GM23338 (cell line): ENCODE measurements around the gene PTPRQ. TPM values are rescaled to one million over a fixed set of nuclear protein-coding genes. Genes with fewer than 3 reads are reported as not detected.

Experiments
- ATAC-seq: fragments of 200-7000 bp; cut with Tn5 transposase; 3 replicates; pipeline ENCODE4 v1.9.1; 2020
- DNase-seq: peaks from one replicate; pipeline ENCODE4 v3.0.0-alpha.2; 2015; ENCODE audit warnings: low spot score
- H2AFZ ChIP-seq: fragments of 200-600 bp; sonication (generic); 2 replicates; pipeline ENCODE4 v1.8.0; 2016; ENCODE audit warnings: antibody characterized with exemption, mild to moderate bottlenecking, moderate library complexity
- H3F3A ChIP-seq: fragments of 200-600 bp; sonication (generic); replicated peaks from 2 replicates; pipeline ENCODE4 v1.8.0; 2017; ENCODE audit warnings: antibody characterized with exemption, mixed run types, low read depth
- H3K27ac ChIP-seq: fragments of 200-600 bp; sonication (generic); 2 replicates; pipeline ENCODE4 v1.6.1; 2016; ENCODE audit warnings: low read depth
- H3K27me3 ChIP-seq: fragments of 200-600 bp; sonication (generic); 2 replicates; pipeline ENCODE4 v1.8.0; 2016; ENCODE audit warnings: mild to moderate bottlenecking, mixed run types, moderate library complexity; ENCODE audit not compliant: insufficient read depth
- H3K36me3 ChIP-seq: fragments of 200-600 bp; sonication (generic); 2 replicates; pipeline ENCODE4 v1.8.0; 2016; ENCODE audit warnings: mild to moderate bottlenecking; ENCODE audit not compliant: insufficient read depth
- H3K4me1 ChIP-seq: fragments of 200-600 bp; sonication (generic); 2 replicates; pipeline ENCODE4 v1.8.0; 2016; ENCODE audit warnings: mild to moderate bottlenecking, moderate library complexity; ENCODE audit not compliant: insufficient read depth
- H3K4me2 ChIP-seq: fragments of 200-600 bp; sonication (generic); 2 replicates; pipeline ENCODE4 v1.7.1; 2017; ENCODE audit warnings: mixed run types
- H3K4me3 ChIP-seq: fragments of 200-600 bp; sonication (generic); 2 replicates; pipeline ENCODE4 v1.6.1; 2016; ENCODE audit warnings: mixed run types
- H3K79me2 ChIP-seq: fragments of 200-600 bp; sonication (generic); replicated peaks from 2 replicates; pipeline ENCODE4 v1.8.0; 2017; ENCODE audit warnings: mild to moderate bottlenecking; ENCODE audit not compliant: insufficient read depth
- H3K9me2 ChIP-seq: fragments of 200-600 bp; sonication (generic); 2 replicates; pipeline ENCODE4 v1.8.0; 2017; ENCODE audit not compliant: insufficient read depth
- H4K20me1 ChIP-seq: fragments of 200-600 bp; sonication (generic); replicated peaks from 2 replicates; pipeline ENCODE4 v1.8.0; 2017; ENCODE audit warnings: mild to moderate bottlenecking; ENCODE audit not compliant: insufficient read depth
- H3K27ac Mint-ChIP-seq: 2 replicates; pipeline ENCODE4 v1.8.0; 2020; ENCODE audit warnings: inconsistent platforms, mild to moderate bottlenecking, moderate library complexity, mixed read lengths
- H3K27me3 Mint-ChIP-seq: 3 replicates; pipeline ENCODE4 v1.8.0; 2022; ENCODE audit warnings: low read depth, mild to moderate bottlenecking, moderate library complexity, mixed read lengths, inconsistent platforms; ENCODE audit not compliant: insufficient read depth, poor library complexity
- H3K36me3 Mint-ChIP-seq: 3 replicates; pipeline ENCODE4 v1.8.0; 2021; ENCODE audit warnings: low read depth, mild to moderate bottlenecking, inconsistent platforms, moderate library complexity, mixed read lengths
- H3K4me1 Mint-ChIP-seq: 3 replicates; pipeline ENCODE4 v1.8.0; 2020; ENCODE audit warnings: mild to moderate bottlenecking, inconsistent platforms, mixed read lengths
- H3K4me3 Mint-ChIP-seq: 3 replicates; pipeline ENCODE4 v1.8.0; 2021; ENCODE audit warnings: moderate library complexity, mild to moderate bottlenecking, inconsistent platforms, mixed read lengths
- H3K9me3 Mint-ChIP-seq: 3 replicates; pipeline ENCODE4 v1.8.0; 2020; ENCODE audit warnings: moderate library complexity, mild to moderate bottlenecking, inconsistent platforms, mixed read lengths
- CREB1 ChIP-seq: fragments of 250-450 bp; sonication (Bioruptor Pico); IDR thresholded peaks from 2 replicates; pipeline ENCODE4 v1.5.0; 2020; ENCODE audit warnings: low read depth, mild to moderate bottlenecking, moderate library complexity
- EZH2 ChIP-seq: fragments of 200-600 bp; sonication (generic); IDR thresholded peaks from one replicate; pipeline ENCODE4 v1.8.0; 2017; ENCODE audit warnings: antibody characterized with exemption, mild to moderate bottlenecking, low read depth; ENCODE audit not compliant: unreplicated experiment
- EZH2phosphoT487 ChIP-seq: fragments of 200-600 bp; sonication (generic); IDR thresholded peaks from one replicate; pipeline ENCODE4 v1.8.1; 2018; ENCODE audit warnings: antibody characterized with exemption; ENCODE audit not compliant: unreplicated experiment
- JUNB ChIP-seq: IDR thresholded peaks from one replicate; pipeline ENCODE4 v1.6.1; 2016; ENCODE audit warnings: antibody characterized with exemption; ENCODE audit not compliant: unreplicated experiment
- NANOG ChIP-seq: IDR thresholded peaks from 2 replicates; pipeline ENCODE4 v1.6.1; 2016; ENCODE audit warnings: antibody characterized with exemption, borderline replicate concordance
- POLR2AphosphoS5 ChIP-seq: IDR thresholded peaks from 2 replicates; pipeline ENCODE4 v1.6.1; 2016; ENCODE audit warnings: antibody characterized with exemption, low read depth
- REST ChIP-seq: IDR thresholded peaks from one replicate; pipeline ENCODE4 v1.6.1; 2018; ENCODE audit warnings: antibody characterized with exemption; ENCODE audit not compliant: unreplicated experiment
- STAT1 ChIP-seq: IDR thresholded peaks from one replicate; pipeline ENCODE4 v1.6.1; 2016; ENCODE audit warnings: antibody characterized with exemption; ENCODE audit not compliant: unreplicated experiment
- ZNF114 ChIP-seq: fragments of 250-450 bp; sonication (Bioruptor Pico); IDR thresholded peaks from 2 replicates; pipeline ENCODE4 v1.5.0; 2020; ENCODE audit warnings: mild to moderate bottlenecking, moderate library complexity
- ZNF331 ChIP-seq: fragments of 250-450 bp; sonication (Bioruptor Pico); IDR thresholded peaks from 2 replicates; pipeline ENCODE4 v1.5.0; 2020; ENCODE audit warnings: low read depth, mild to moderate bottlenecking, moderate library complexity
- polyA plus RNA-seq: library from polyadenylated mRNA; unstranded; fragments of >200 nt; fragmentation: Nextera tagmentation; extraction: Ambion mirVana; gene quantifications from 2 replicates; pipeline ENCODE4 v1.2.1, GENCODE V29; 2016
- total RNA-seq: library from RNA; depleted of rRNA; stranded (reverse); fragments of >200 nt; shearing (Covaris generic); gene quantifications from 2 replicates; pipeline ENCODE4 v1.2.3, GENCODE V29; 2014
- TF ChIP-seq, protein P1 (sequence below): fragments of 250-450 bp; sonication (Bioruptor Pico); IDR thresholded peaks from 2 replicates; pipeline ENCODE4 v1.5.0; 2020; ENCODE audit warnings: mild to moderate bottlenecking, moderate library complexity
- TF ChIP-seq, protein P2 (sequence below): IDR thresholded peaks from 2 replicates; pipeline ENCODE4 v1.6.1; 2016; ENCODE audit warnings: antibody characterized with exemption
- TF ChIP-seq, protein P3 (sequence below), 2 experiments: fragments of 200-600 bp in 1 of 2; sonication (generic) in 1 of 2; conservative IDR thresholded peaks; 2 replicates each; pipeline versions ENCODE4 v1.5.1 to v1.6.1; 2016 to 2017; ENCODE audit warnings: antibody characterized with exemption in 2 of 2, low read depth in 2 of 2, mild to moderate bottlenecking in 2 of 2, moderate library complexity in 1 of 2

Gene PTPRQ
- total and polyA plus RNA-seq, 2 experiments from 2014 or later, result not detected

- Histone ChIP-seq H3F3A (no peaks in the 10 kb centered on the region), H3K9me2 (0 out of 2 replicates have a peak, but pooled peaks cover 3% of the 10 kb centered on the region), H4K20me1 (no peaks in the 10 kb centered on the region), H3K36me3 (no peaks in the 10 kb centered on the region), H3K4me3 (no peak overlapping the region), H3K4me1 (no peaks in the 10 kb centered on the region), H3K27ac (no peak overlapping the region), H3K27me3 (no peaks in the 10 kb centered on the region), H3K4me2 (no peak overlapping the region), H3K79me2 (no peaks in the 10 kb centered on the region), H2AFZ (no peak overlapping the region)
- Mint-ChIP-seq H3K27ac (no peak overlapping the region), H3K9me3 (no peaks in the 10 kb centered on the region; the same call in 2 of the 3 replicates), H3K4me3 (no peak overlapping the region), H3K4me1 (no peaks in the 10 kb centered on the region), H3K27me3 (no peaks in the 10 kb centered on the region), H3K36me3 (no peaks in the 10 kb centered on the region)
- DNase-seq (no peak), ATAC-seq (no peak)
- TF ChIP-seq REST, result no peak
- no peak for TF ChIP-seq CREB1 (CRISPR knock-in tag)
- no peak for TF ChIP-seq NANOG
- no peak for TF ChIP-seq EZH2
- TF ChIP-seq, protein P1, sequence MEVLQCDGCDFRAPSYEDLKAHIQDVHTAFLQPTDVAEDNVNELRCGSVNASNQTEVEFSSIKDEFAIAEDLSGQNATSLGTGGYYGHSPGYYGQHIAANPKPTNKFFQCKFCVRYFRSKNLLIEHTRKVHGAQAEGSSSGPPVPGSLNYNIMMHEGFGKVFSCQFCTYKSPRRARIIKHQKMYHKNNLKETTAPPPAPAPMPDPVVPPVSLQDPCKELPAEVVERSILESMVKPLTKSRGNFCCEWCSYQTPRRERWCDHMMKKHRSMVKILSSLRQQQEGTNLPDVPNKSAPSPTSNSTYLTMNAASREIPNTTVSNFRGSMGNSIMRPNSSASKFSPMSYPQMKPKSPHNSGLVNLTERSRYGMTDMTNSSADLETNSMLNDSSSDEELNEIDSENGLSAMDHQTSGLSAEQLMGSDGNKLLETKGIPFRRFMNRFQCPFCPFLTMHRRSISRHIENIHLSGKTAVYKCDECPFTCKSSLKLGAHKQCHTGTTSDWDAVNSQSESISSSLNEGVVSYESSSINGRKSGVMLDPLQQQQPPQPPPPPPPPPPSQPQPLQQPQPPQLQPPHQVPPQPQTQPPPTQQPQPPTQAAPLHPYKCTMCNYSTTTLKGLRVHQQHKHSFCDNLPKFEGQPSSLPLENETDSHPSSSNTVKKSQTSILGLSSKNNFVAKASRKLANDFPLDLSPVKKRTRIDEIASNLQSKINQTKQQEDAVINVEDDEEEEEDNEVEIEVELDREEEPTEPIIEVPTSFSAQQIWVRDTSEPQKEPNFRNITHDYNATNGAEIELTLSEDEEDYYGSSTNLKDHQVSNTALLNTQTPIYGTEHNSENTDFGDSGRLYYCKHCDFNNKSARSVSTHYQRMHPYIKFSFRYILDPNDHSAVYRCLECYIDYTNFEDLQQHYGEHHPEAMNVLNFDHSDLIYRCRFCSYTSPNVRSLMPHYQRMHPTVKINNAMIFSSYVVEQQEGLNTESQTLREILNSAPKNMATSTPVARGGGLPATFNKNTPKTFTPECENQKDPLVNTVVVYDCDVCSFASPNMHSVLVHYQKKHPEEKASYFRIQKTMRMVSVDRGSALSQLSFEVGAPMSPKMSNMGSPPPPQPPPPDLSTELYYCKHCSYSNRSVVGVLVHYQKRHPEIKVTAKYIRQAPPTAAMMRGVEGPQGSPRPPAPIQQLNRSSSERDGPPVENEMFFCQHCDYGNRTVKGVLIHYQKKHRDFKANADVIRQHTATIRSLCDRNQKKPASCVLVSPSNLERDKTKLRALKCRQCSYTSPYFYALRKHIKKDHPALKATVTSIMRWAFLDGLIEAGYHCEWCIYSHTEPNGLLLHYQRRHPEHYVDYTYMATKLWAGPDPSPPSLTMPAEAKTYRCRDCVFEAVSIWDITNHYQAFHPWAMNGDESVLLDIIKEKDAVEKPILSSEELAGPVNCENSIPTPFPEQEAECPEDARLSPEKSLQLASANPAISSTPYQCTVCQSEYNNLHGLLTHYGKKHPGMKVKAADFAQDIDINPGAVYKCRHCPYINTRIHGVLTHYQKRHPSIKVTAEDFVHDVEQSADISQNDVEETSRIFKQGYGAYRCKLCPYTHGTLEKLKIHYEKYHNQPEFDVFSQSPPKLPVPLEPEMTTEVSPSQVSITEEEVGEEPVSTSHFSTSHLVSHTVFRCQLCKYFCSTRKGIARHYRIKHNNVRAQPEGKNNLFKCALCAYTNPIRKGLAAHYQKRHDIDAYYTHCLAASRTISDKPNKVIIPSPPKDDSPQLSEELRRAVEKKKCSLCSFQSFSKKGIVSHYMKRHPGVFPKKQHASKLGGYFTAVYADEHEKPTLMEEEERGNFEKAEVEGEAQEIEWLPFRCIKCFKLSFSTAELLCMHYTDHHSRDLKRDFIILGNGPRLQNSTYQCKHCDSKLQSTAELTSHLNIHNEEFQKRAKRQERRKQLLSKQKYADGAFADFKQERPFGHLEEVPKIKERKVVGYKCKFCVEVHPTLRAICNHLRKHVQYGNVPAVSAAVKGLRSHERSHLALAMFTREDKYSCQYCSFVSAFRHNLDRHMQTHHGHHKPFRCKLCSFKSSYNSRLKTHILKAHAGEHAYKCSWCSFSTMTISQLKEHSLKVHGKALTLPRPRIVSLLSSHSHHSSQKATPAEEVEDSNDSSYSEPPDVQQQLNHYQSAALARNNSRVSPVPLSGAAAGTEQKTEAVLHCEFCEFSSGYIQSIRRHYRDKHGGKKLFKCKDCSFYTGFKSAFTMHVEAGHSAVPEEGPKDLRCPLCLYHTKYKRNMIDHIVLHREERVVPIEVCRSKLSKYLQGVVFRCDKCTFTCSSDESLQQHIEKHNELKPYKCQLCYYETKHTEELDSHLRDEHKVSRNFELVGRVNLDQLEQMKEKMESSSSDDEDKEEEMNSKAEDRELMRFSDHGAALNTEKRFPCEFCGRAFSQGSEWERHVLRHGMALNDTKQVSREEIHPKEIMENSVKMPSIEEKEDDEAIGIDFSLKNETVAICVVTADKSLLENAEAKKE (CRISPR knock-in tag), result no peak
- no peak for TF ChIP-seq JUNB
- TF ChIP-seq, protein P2, sequence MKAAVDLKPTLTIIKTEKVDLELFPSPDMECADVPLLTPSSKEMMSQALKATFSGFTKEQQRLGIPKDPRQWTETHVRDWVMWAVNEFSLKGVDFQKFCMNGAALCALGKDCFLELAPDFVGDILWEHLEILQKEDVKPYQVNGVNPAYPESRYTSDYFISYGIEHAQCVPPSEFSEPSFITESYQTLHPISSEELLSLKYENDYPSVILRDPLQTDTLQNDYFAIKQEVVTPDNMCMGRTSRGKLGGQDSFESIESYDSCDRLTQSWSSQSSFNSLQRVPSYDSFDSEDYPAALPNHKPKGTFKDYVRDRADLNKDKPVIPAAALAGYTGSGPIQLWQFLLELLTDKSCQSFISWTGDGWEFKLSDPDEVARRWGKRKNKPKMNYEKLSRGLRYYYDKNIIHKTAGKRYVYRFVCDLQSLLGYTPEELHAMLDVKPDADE, result no peak
- no peak for TF ChIP-seq POLR2AphosphoS5
- TF ChIP-seq EZH2phosphoT487, result no peak
- TF ChIP-seq, protein P3, sequence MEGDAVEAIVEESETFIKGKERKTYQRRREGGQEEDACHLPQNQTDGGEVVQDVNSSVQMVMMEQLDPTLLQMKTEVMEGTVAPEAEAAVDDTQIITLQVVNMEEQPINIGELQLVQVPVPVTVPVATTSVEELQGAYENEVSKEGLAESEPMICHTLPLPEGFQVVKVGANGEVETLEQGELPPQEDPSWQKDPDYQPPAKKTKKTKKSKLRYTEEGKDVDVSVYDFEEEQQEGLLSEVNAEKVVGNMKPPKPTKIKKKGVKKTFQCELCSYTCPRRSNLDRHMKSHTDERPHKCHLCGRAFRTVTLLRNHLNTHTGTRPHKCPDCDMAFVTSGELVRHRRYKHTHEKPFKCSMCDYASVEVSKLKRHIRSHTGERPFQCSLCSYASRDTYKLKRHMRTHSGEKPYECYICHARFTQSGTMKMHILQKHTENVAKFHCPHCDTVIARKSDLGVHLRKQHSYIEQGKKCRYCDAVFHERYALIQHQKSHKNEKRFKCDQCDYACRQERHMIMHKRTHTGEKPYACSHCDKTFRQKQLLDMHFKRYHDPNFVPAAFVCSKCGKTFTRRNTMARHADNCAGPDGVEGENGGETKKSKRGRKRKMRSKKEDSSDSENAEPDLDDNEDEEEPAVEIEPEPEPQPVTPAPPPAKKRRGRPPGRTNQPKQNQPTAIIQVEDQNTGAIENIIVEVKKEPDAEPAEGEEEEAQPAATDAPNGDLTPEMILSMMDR (conservative IDR thresholded peaks at IDR 0.05; ENCODE audit: low read depth in 2 of 2), result no peak
- no peak for TF ChIP-seq ZNF114 (CRISPR knock-in tag)
- no peak for TF ChIP-seq ZNF331
- TF ChIP-seq STAT1, result no peak
Observed at GRCh38 chr12:80582431-80582830, 138.4 kb downstream of the PTPRQ start.
